Sigmoid colon (tissue), 3 donors: ENCODE results near the gene TMEM225B.

Experiments
- CTCF ChIP-seq, 4 experiments: fragments of 450-650 bp in 3 of 4; fragments of 200-600 bp in 1 of 4; IDR thresholded peaks; one replicate each; pipeline ENCODE4 v1.5.1; 2016 to 2019; ENCODE audit warnings: antibody characterized with exemption in 4 of 4, mild to moderate bottlenecking in 3 of 4, moderate library complexity in 2 of 4
- POLR2A ChIP-seq, 2 donors: fragments of 450-650 bp; IDR thresholded peaks; one replicate each; pipeline ENCODE4 v1.6.1; 2016; ENCODE audit warnings: antibody characterized with exemption in 2 of 2, mild to moderate bottlenecking in 2 of 2, moderate library complexity in 2 of 2

GRCh38 chr7:99652671-99653070 lies 54.6 kb downstream of the TMEM225B start:
- no peak for TF ChIP-seq POLR2A (IDR thresholded peaks at IDR 0.05)
- no peak for TF ChIP-seq CTCF (IDR thresholded peaks at IDR 0.05)
